ENCODE measurements around the gene PIGN.

Gene PIGN

GRCh38 chr18:62186774-62187542, at the start of gene PIGN, which contains the start of gene RELCH:
Gene PIGN, minus strand, starts transcription at chr18:62187056. Its CDS starts 25,703 bp downstream, at chr18:62161353.
Gene RELCH, plus strand, starts transcription at chr18:62187255. Its CDS starts 251 bp downstream, at chr18:62187506.
- DNase-seq: peak; percentile 97

GRCh38 chr18:62236252-62236651, 49.4 kb upstream of the PIGN start:
- DNase-seq: no peak

- DNase-seq: no peak
Observed at GRCh38 chr18:62226047-62226446, 39.2 kb upstream of the PIGN start.

GRCh38 chr18:62224229-62224628, 37.4 kb upstream of the PIGN start:
- DNase-seq: no peak

- DNase-seq: no peak
Observed at GRCh38 chr18:62214790-62215189, 27.9 kb upstream of the PIGN start.

- no peak for DNase-seq
Observed at GRCh38 chr18:62211325-62211828, 24.5 kb upstream of the PIGN start.

- no peak for DNase-seq
Observed at GRCh38 chr18:62210138-62210537, 23.3 kb upstream of the PIGN start.

GRCh38 chr18:62209046-62209445, 22.2 kb upstream of the PIGN start:
- peak; percentile 42 for DNase-seq

- no peak for DNase-seq
Observed at GRCh38 chr18:62206593-62206992, 19.7 kb upstream of the PIGN start.

GRCh38 chr18:62205824-62206223, 19.0 kb upstream of the PIGN start:
- DNase-seq: no peak

GRCh38 chr18:62201870-62202269, 15.0 kb upstream of the PIGN start:
- DNase-seq: no peak

GRCh38 chr18:62200121-62200914, 13.5 kb upstream of the PIGN start:
- DNase-seq: no peak

GRCh38 chr18:62199629-62200028, 12.8 kb upstream of the PIGN start:
- DNase-seq: no peak

GRCh38 chr18:62198259-62198658, 11.4 kb upstream of the PIGN start:
- DNase-seq: no peak

GRCh38 chr18:62196980-62197379, 10.1 kb upstream of the PIGN start:
- DNase-seq: no peak

- no peak for DNase-seq
Observed at GRCh38 chr18:62196079-62196478, 9.2 kb upstream of the PIGN start.

GRCh38 chr18:62189208-62189607, 2.4 kb upstream of the PIGN start:
- DNase-seq: no peak

GRCh38 chr18:62187543-62188510, 971 bp upstream of the PIGN start:
- peak; percentile 53 for DNase-seq

- DNase-seq: no peak
Observed at GRCh38 chr18:62186499-62186773, 420 bp downstream of the PIGN start.

- DNase-seq: peak; percentile 54
Observed at GRCh38 chr18:62183578-62184195, 3.2 kb downstream of the PIGN start.

GRCh38 chr18:62182220-62182619, 4.6 kb downstream of the PIGN start:
- peak; percentile 51 for DNase-seq

GRCh38 chr18:62179213-62179612, 7.6 kb downstream of the PIGN start:
- DNase-seq: no peak

Measured in MV-4-11 (cell line).